H1 (cell line): ENCODE data around the gene DPP4. TPM values are rescaled to one million over a fixed set of nuclear protein-coding genes. Genes with fewer than 3 reads are reported as not detected.

Experiments used
- EZH2 ChIP-seq: fragments of 200-600 bp; sonication (generic); IDR thresholded peaks from 2 replicates; pipeline ENCODE4 v1.7.1; 2012; ENCODE audit warnings: low read depth, mild to moderate bottlenecking, moderate library complexity, low read length, inconsistent platforms; ENCODE audit not compliant: severe bottlenecking
- polyA plus RNA-seq, 7 experiments: library from polyadenylated mRNA; depleted of rRNA in 3 of 7; stranded (reverse) in 5 of 7; unstranded in 2 of 7; fragments of >200 nt in 5 of 7; fragments of 200-250 nt in 2 of 7; gene quantifications; 1 replicate in 5 of 7; 2 replicates in 1 of 7; 4 replicates in 1 of 7; pipeline versions ENCODE4 v1.2.1 to v1.2.3, GENCODE V29; 2011 to 2013; ENCODE audit warnings: missing spikeins in 2 of 7, mixed read lengths in 2 of 7
- total RNA-seq: library from RNA; stranded (reverse); fragmentation: NEBNext Ultra II Directional; extraction: Animal tissue kit (Norgen Biotek cat#: 25700); gene quantifications from 2 replicates; pipeline ENCODE4 v1.2.1, GENCODE V29; 2021

Gene DPP4
- total and polyA plus RNA-seq, 2 of the 8 experiments (the other 6 are each of a cell fraction or from before 2014, with no cell fraction given): 1.3 to 3.1 TPM

GRCh38 chr2:161976917-161977316, 97.1 kb downstream of the DPP4 start (continued):
- TF ChIP-seq EZH2: no peak
